GM06990 (cell line): Measurements from ENCODE around the gene TCTN1.

Experiments used
- DNase-seq: peaks from one replicate; pipeline ENCODE4 v3.0.0-alpha.2; 2011; ENCODE audit not compliant: insufficient read length; ENCODE audit errors: extremely low read depth
- H3K27me3 ChIP-seq: replicated peaks from 2 replicates; pipeline ENCODE4 v1.6.0; 2011; ENCODE audit warnings: low read length; ENCODE audit not compliant: control insufficient read depth, insufficient read depth
- H3K36me3 ChIP-seq: 2 replicates; pipeline ENCODE4 v1.5.1; 2011; ENCODE audit warnings: low read length; ENCODE audit not compliant: control insufficient read depth, insufficient read depth
- H3K4me3 ChIP-seq: replicated peaks from 2 replicates; pipeline ENCODE4 v1.5.1; 2011; ENCODE audit warnings: low read depth, mild to moderate bottlenecking, control low read depth, low read length
- TF ChIP-seq, protein P1 (sequence below): IDR thresholded peaks from 2 replicates; pipeline ENCODE4 v1.5.1; 2011; ENCODE audit warnings: low read length, control low read depth, mild to moderate bottlenecking, inconsistent platforms; ENCODE audit not compliant: insufficient read depth, poor library complexity, severe bottlenecking

Gene TCTN1

GRCh38 chr12:110668480-110669192, 54.7 kb downstream of the TCTN1 start:
- Histone ChIP-seq H3K36me3 (peaks cover 9% of the 10 kb centered on the region), H3K27me3 (no peaks in the 10 kb centered on the region), H3K4me3 (peak overlapping the region; percentile 70)
- TF ChIP-seq, protein P1, sequence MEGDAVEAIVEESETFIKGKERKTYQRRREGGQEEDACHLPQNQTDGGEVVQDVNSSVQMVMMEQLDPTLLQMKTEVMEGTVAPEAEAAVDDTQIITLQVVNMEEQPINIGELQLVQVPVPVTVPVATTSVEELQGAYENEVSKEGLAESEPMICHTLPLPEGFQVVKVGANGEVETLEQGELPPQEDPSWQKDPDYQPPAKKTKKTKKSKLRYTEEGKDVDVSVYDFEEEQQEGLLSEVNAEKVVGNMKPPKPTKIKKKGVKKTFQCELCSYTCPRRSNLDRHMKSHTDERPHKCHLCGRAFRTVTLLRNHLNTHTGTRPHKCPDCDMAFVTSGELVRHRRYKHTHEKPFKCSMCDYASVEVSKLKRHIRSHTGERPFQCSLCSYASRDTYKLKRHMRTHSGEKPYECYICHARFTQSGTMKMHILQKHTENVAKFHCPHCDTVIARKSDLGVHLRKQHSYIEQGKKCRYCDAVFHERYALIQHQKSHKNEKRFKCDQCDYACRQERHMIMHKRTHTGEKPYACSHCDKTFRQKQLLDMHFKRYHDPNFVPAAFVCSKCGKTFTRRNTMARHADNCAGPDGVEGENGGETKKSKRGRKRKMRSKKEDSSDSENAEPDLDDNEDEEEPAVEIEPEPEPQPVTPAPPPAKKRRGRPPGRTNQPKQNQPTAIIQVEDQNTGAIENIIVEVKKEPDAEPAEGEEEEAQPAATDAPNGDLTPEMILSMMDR: no peak
- DNase-seq: peak; percentile 46

DNA sequence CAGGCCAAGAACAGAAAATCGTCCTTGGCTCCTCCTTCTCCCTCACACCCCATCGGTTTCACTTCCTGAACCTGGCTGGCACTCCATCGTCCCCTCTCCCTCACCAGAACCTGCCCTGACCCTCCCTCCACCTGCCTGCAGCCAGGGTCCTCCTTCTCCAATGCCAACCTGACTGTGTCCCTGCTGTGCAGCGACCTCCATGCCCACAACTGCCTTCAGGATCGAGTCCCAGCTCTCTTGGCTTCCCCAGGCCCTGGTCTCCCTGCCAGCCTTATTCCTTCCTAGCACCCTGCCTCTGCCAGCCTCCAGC, 55.2 kb downstream of the TCTN1 start:
- DNase-seq: peak; percentile 74
- peak overlapping the region; percentile 70 for H3K4me3 ChIP-seq
- H3K27me3 ChIP-seq: no peaks in the 10 kb centered on the region
- TF ChIP-seq, protein P1: no peak
- H3K36me3 ChIP-seq: peaks cover 9% of the 10 kb centered on the region

DNA sequence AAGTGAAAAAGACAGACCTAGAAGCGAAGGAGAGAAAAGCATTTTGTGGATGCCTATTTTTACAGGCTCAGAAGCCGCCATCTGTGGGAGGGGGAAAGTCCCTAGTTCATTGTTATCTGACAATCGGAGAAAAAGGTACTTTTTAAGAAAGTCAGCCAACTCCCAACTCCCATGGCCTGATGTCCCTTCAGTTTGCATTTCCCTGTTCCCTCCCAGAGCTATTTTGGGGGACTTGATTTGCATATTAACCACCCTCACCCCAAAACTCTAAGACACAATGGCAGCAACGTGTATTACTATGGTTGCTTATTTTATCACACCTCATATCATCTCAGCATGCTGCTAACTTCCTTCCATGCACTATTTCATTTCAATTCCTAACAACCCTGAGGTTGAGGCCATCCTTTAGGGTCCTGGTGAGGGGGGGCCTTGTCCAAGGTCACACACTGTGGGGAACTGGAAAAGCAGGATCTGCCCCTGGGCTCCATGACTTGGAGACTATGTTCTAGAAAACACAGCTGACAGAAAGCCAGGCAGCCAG, 56.3 kb downstream of the TCTN1 start:
- TF ChIP-seq, protein P1: no peak
- peak; percentile 84 for DNase-seq
- peaks cover 7% of the 10 kb centered on the region for H3K36me3 ChIP-seq
- H3K4me3 ChIP-seq: no peak overlapping the region; the same call in 1 of the 2 replicates
- no peaks in the 10 kb centered on the region for H3K27me3 ChIP-seq

DNA sequence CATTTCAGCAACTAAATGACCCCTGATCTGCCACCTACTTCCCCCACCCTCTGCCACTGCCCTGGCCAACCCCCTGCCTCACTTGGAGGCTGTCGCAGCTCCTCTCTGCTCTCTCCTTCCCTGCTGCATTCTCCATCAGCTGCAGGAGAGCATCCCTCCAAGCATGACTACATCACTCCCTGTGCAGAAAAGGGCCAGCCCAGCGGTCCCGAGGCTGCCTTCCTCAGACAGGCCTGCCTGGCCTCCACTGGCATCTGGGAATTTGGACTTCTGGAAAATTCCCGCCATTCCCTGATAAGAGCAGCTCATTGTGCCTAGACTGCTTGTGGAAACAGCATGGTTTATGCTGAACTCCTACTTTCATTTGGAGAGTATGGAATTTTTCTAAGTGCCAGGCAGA, 62.2 kb downstream of the TCTN1 start:
- no peak overlapping the region for H3K4me3 ChIP-seq
- H3K27me3 ChIP-seq: no peaks in the 10 kb centered on the region
- H3K36me3 ChIP-seq: peaks cover 10% of the 10 kb centered on the region
- DNase-seq: no peak
- TF ChIP-seq, protein P1: no peak

- Histone ChIP-seq H3K27me3 (no peaks in the 10 kb centered on the region), H3K36me3 (peaks cover 9% of the 10 kb centered on the region), H3K4me3 (no peak overlapping the region)
- TF ChIP-seq, protein P1: no peak
- peak; percentile 66 for DNase-seq
These were observed 63.4 kb downstream of the TCTN1 start for GRCh38 chr12:110677206-110677911.
